DMS153 treated with DMSO at 0.1 percent for 48 hours (cell line): ENCODE measurements around the gene CD22.

Experiments used
- DNase-seq: peaks from one replicate; lab custom pipeline; 2025; ENCODE audit not compliant: unreplicated experiment; lab: John Stamatoyannopoulos, UW

The CD22 gene

GRCh38 chr19:35381318-35381717 lies 52.3 kb downstream of the CD22 start:
- DNase-seq, result no peak

- DNase-seq, result no peak
Observed at GRCh38 chr19:35381926-35382325, 52.9 kb downstream of the CD22 start.

GRCh38 chr19:35383536-35383935 lies 54.5 kb downstream of the CD22 start:
- DNase-seq, result no peak

- DNase-seq, result no peak
Observed at GRCh38 chr19:35388277-35389054, 59.5 kb downstream of the CD22 start.

- no peak for DNase-seq
Observed at GRCh38 chr19:35389192-35389861, 60.3 kb downstream of the CD22 start.

GRCh38 chr19:35392742-35393715 lies 64.0 kb downstream of the CD22 start:
- DNase-seq, result no peak

GRCh38 chr19:35395382-35396199 lies 66.6 kb downstream of the CD22 start:
- DNase-seq, result no peak

GRCh38 chr19:35396240-35396885 lies 67.4 kb downstream of the CD22 start:
- no peak for DNase-seq
